ENCODE measurements around the gene CDV3. TPM values are rescaled to one million over a fixed set of nuclear protein-coding genes. Genes with fewer than 3 reads are reported as not detected.

The CDV3 gene
- total RNA-seq, 1 experiment from 2014 or later = 284 TPM

DNA sequence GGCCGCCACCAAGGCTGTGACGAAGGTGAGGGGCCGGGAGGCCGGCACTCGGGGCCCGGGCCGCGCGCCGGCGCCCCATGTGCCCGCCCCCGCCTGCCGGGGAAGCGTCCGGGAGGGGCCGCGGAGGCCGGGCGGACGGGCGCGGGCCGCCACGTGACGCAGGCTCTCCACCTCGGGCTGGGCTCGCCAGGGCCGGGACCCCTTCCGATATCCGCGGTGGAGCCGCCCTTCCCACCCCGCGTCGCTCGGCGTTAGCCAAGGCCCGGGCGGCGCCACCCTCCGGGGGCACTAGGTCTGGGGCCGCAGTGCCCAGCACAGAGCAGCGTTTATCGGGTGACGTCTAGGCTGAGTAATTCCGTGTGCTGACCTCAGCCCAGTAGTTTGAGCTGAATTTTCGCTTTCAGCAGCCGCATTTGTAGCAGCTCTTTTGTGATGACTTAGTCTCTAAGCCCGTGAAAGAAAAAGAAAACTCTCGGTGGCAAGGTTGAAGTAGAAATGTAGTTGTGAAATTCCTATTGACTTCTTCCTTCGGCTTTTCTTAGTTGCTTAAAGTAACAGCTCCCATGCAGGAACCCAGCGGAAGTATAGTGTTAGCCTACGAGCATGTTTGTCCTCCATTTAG is 885 bp downstream of the CDV3 start:
- peaks cover 70% of the 10 kb centered on the region for H3K36me3 Mint-ChIP-seq (ENCODE audit: insufficient read depth, unreplicated experiment)
- POLR2A ChIA-PET = interaction anchor here (1.6 kb wide), 1 partner anchor 27 kb away, joined by 8 read pairs; no protein-coding TSS in a partner anchor

DNA sequence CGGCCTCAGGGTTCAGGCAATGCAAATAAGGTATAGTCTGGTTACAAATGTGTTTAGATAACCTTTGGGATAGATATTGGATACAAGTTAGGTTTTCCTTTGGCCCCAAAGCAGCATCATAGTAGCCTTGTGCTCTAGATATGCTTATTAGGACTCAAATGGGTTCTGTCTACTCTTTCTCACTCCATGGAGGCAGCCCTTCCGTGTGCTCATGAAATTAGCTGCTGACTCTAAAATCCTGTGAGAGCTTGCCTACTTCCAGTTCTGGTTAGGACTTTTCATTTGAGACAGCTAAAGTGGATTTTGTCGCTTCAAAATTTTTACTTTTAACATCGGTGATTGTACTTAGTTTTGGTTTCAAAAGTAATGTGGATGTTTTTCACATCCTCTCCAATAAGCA is 1.6 kb downstream of the CDV3 start:
- BruUV-seq (replicated peaks) = TSS peak; percentile 31
- CTCF ChIA-PET = interaction anchor here (0.6 to 1.1 kb wide), 2 partner anchors 81 to 137 kb away, joined by 3 read pairs; no protein-coding TSS in a partner anchor
- Mint-ChIP-seq H3K9me3 (ENCODE audit: unreplicated experiment) (no peaks in the 10 kb centered on the region), H3K4me3 (ENCODE audit: unreplicated experiment) (peak overlapping the region; percentile 81), H3K27me3 (ENCODE audit: insufficient read depth, unreplicated experiment) (no peaks in the 10 kb centered on the region), H3K4me1 (ENCODE audit: low read depth, unreplicated experiment) (peaks cover 15% of the 10 kb centered on the region), H3K27ac (ENCODE audit: unreplicated experiment) (peak overlapping the region; percentile 75), H3K36me3 (ENCODE audit: insufficient read depth, unreplicated experiment) (peaks cover 75% of the 10 kb centered on the region)
- POLR2A ChIA-PET = interaction anchor here (1.6 kb wide), 1 partner anchor 28 kb away, joined by 8 read pairs; no protein-coding TSS in a partner anchor
- DNase-seq = no peak
- Histone ChIP-seq H3K27me3 (replicated peaks; ENCODE audit: control insufficient read depth, insufficient read depth, low read length) (no peaks in the 10 kb centered on the region), H3K4me1 (peaks cover 42% of the 10 kb centered on the region), H3K9me3 (no peaks in the 10 kb centered on the region), H3K4me3 (ENCODE audit: low read depth, low read length) (peak overlapping the region; percentile 96), H3K36me3 (ENCODE audit: control insufficient read depth, insufficient read depth, low read length) (no peaks in the 10 kb centered on the region; the same call in none of the 2 replicates)
- TF ChIP-seq CTCF (IDR thresholded peaks at IDR 0.05; ENCODE audit: insufficient read depth in 1 of 2, low read depth in 1 of 2, low read length in 1 of 2, severe bottlenecking in 1 of 2, unreplicated experiment in 1 of 2) = no peak
- intact Hi-C loops (cut with micrococcal nuclease; ENCODE audit: unreplicated experiment) = loop anchor here (10.0 kb wide), 1 partner anchor 850 kb away; the partner anchor contains the start of gene NPHP3

More for the DNA sequence above, 885 bp downstream of the CDV3 start:
- peak overlapping the region; percentile 81 for H3K4me3 Mint-ChIP-seq (ENCODE audit: unreplicated experiment)
- H3K36me3 ChIP-seq (ENCODE audit: control insufficient read depth, insufficient read depth, low read length) = no peaks in the 10 kb centered on the region; the same call in none of the 2 replicates
- H3K4me3 ChIP-seq (ENCODE audit: low read depth, low read length) = peak overlapping the region; percentile 96
- H3K27me3 Mint-ChIP-seq (ENCODE audit: insufficient read depth, unreplicated experiment) = no peaks in the 10 kb centered on the region
- H3K9me3 ChIP-seq = no peaks in the 10 kb centered on the region
- H3K4me1 ChIP-seq = peaks cover 49% of the 10 kb centered on the region
- CTCF ChIA-PET = interaction anchor here (0.6 to 1.1 kb wide), 2 partner anchors 80 to 137 kb away, joined by 3 read pairs; no protein-coding TSS in a partner anchor
- TF ChIP-seq CTCF (IDR thresholded peaks at IDR 0.05; ENCODE audit: insufficient read depth in 1 of 2, low read depth in 1 of 2, low read length in 1 of 2, severe bottlenecking in 1 of 2, unreplicated experiment in 1 of 2) = peak in 1 of 2 experiments; percentile 7
- H3K9me3 Mint-ChIP-seq (ENCODE audit: unreplicated experiment) = no peaks in the 10 kb centered on the region
- peak overlapping the region; percentile 75 for H3K27ac Mint-ChIP-seq (ENCODE audit: unreplicated experiment)
- no peaks in the 10 kb centered on the region for H3K27me3 ChIP-seq (replicated peaks; ENCODE audit: control insufficient read depth, insufficient read depth, low read length)
- peak; percentile 52 to 77 for DNase-seq
- intact Hi-C loops (cut with micrococcal nuclease; ENCODE audit: unreplicated experiment) = loop anchor here (5.0 to 10.0 kb wide), 2 partner anchors 42 to 850 kb away; partner anchors contain the start of gene NPHP3
- peaks cover 21% of the 10 kb centered on the region for H3K4me1 Mint-ChIP-seq (ENCODE audit: low read depth, unreplicated experiment)
- BruUV-seq (replicated peaks) = no TSS peak

GRCh38 chr3:133576169-133576568 is 2.7 kb downstream of the CDV3 start:
- Mint-ChIP-seq H3K27me3 (ENCODE audit: insufficient read depth, unreplicated experiment) (no peaks in the 10 kb centered on the region), H3K36me3 (ENCODE audit: insufficient read depth, unreplicated experiment) (peaks cover 80% of the 10 kb centered on the region), H3K27ac (ENCODE audit: unreplicated experiment) (peak overlapping the region; percentile 78), H3K4me3 (ENCODE audit: unreplicated experiment) (peak overlapping the region; percentile 81), H3K9me3 (ENCODE audit: unreplicated experiment) (no peaks in the 10 kb centered on the region), H3K4me1 (ENCODE audit: low read depth, unreplicated experiment) (peaks cover 5% of the 10 kb centered on the region)
- Histone ChIP-seq H3K36me3 (ENCODE audit: control insufficient read depth, insufficient read depth, low read length) (no peaks in the 10 kb centered on the region; the same call in none of the 2 replicates), H3K4me1 (peaks cover 31% of the 10 kb centered on the region), H3K4me3 (ENCODE audit: low read depth, low read length) (0 out of 2 replicates have a peak overlapping the region, but pooled peaks have one; percentile 11), H3K9me3 (no peaks in the 10 kb centered on the region), H3K27me3 (replicated peaks; ENCODE audit: control insufficient read depth, insufficient read depth, low read length) (no peaks in the 10 kb centered on the region)
- no peak for DNase-seq
- no TSS peak for BruUV-seq (replicated peaks)
- intact Hi-C loops (cut with micrococcal nuclease; ENCODE audit: unreplicated experiment) = loop anchor here (10.0 kb wide), 1 partner anchor 851 kb away; the partner anchor contains the start of gene NPHP3
- ChIA-PET CTCF (no interaction called here), POLR2A (no interaction called here)
- no peak for TF ChIP-seq CTCF (IDR thresholded peaks at IDR 0.05; ENCODE audit: insufficient read depth in 1 of 2, low read depth in 1 of 2, low read length in 1 of 2, severe bottlenecking in 1 of 2, unreplicated experiment in 1 of 2)

All from Caco-2 (cell line).